Natural killer cell (primary cell): ENCODE data around the gene SOBP. TPM values are rescaled to one million over a fixed set of nuclear protein-coding genes. Genes with fewer than 3 reads are reported as not detected.

Experiments
- ATAC-seq, 3 donors: fragments of 150-1000 bp in 2 of 3; fragments of 200-7000 bp in 1 of 3; cut with Tn5 transposase; 1 replicate in 1 of 3; 2 replicates in 2 of 3; pipeline ENCODE4 v1.10.0; 2021; ENCODE audit warnings: mild to moderate bottlenecking in 2 of 3, moderate library complexity in 2 of 3
- DNase-seq, 2 donors: peaks; one replicate each; pipeline versions ENCODE4 v3.0.0 to v3.0.0-alpha.2; 2013 to 2021; ENCODE audit warnings: mixed read lengths in 1 of 2
- H3K27ac ChIP-seq: one replicate; pipeline ENCODE4 v1.5.1; 2013; ENCODE audit warnings: mild to moderate bottlenecking, low read length
- H3K27me3 ChIP-seq: one replicate; pipeline ENCODE4 v1.6.1; 2013; ENCODE audit warnings: low read length; ENCODE audit not compliant: control insufficient read depth, insufficient read depth
- H3K36me3 ChIP-seq: one replicate; pipeline ENCODE4 v1.6.1; 2013; ENCODE audit warnings: low read length; ENCODE audit not compliant: control insufficient read depth, insufficient read depth
- H3K4me1 ChIP-seq: one replicate; pipeline ENCODE4 v1.6.1; 2013; ENCODE audit warnings: low read length; ENCODE audit not compliant: control insufficient read depth, insufficient read depth
- H3K4me3 ChIP-seq: one replicate; pipeline ENCODE4 v1.5.1; 2013; ENCODE audit warnings: low read length
- H3K9me3 ChIP-seq: one replicate; pipeline ENCODE4 v1.6.1; 2013; ENCODE audit warnings: low read length; ENCODE audit not compliant: control insufficient read depth, insufficient read depth
- H3K27ac Mint-ChIP-seq, 2 donors: one replicate each; pipeline ENCODE4 v1.8.0; 2022; ENCODE audit warnings: mild to moderate bottlenecking in 2 of 2, mixed read lengths in 2 of 2, moderate library complexity in 1 of 2
- H3K27me3 Mint-ChIP-seq, 2 donors: one replicate each; pipeline ENCODE4 v1.8.0; 2022; ENCODE audit warnings: low read depth in 2 of 2, mixed read lengths in 2 of 2
- H3K36me3 Mint-ChIP-seq: one replicate; pipeline ENCODE4 v1.8.0; 2022; ENCODE audit warnings: mixed read lengths
- H3K4me1 Mint-ChIP-seq, 2 donors: one replicate each; pipeline ENCODE4 v1.8.0; 2022; ENCODE audit warnings: mixed read lengths in 2 of 2
- H3K4me3 Mint-ChIP-seq: one replicate; pipeline ENCODE4 v1.8.0; 2022; ENCODE audit warnings: mild to moderate bottlenecking, moderate library complexity, mixed read lengths
- H3K9me3 Mint-ChIP-seq, 2 donors: one replicate each; pipeline ENCODE4 v1.8.0; 2022; ENCODE audit warnings: mixed read lengths in 2 of 2
- CTCF ChIP-seq: fragments of 200-600 bp; IDR thresholded peaks from one replicate; pipeline ENCODE4 v1.8.0; 2022; ENCODE audit warnings: antibody characterized with exemption
- WGBS: methylation state at CpG from one replicate; pipeline ENCODE4 v1.1.7; 2013; ENCODE audit warnings: missing lambda C conversion rate; ENCODE audit not compliant: insufficient coverage; 5-methylcytosine and 5-hydroxymethylcytosine counted together
- intact Hi-C: fragments of 100-400 bp; cut with micrococcal nuclease; formaldehyde crosslinking; loops from one replicate; pipeline ENCODE4 v1.14.2; 2022
- total RNA-seq, 4 donors: library from RNA; stranded (reverse); fragments of 120-200 nt in 1 of 4; gene quantifications; one replicate each; pipeline versions ENCODE4 v1.2.3 to v1.2.4, GENCODE V29; 2013 to 2022

SOBP gene
- total RNA-seq, 3 donors from 2014 or later (not counting 1 experiment from before 2014, with no cell fraction given) = 0.16 TPM; not detected in 1

DNA sequence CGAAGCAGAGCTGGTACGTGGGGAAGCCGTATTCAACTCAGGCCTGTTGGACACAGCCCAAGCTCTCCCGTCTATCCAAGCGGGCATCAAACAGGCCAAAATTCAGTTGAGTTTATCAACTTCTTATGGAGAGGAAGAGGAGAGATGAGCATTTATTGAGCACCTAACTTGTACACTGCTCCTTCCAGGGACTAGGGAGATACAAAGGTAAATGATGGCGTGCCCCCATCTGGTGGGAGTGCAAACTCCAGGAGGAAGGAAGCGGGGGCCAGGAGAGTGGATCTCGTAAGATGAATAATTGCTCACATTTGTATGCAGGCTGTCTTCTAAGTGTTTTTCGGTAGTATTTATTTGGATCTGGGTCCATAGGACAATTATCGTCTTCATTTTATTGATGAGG is 146.6 kb downstream of the SOBP start:
- Histone ChIP-seq H3K27me3 (peaks cover 32% of the 10 kb centered on the region), H3K27ac (no peak overlapping the region), H3K36me3 (no peaks in the 10 kb centered on the region), H3K4me3 (no peak overlapping the region), H3K4me1 (peaks cover 7% of the 10 kb centered on the region), H3K9me3 (no peaks in the 10 kb centered on the region)
- 94% methylated on average over 10 of the region's 10 CpGs for WGBS
- H3K27ac Mint-ChIP-seq = no peak overlapping the region
- DNase-seq (no peak), ATAC-seq (no peak)
- peaks cover 6% of the 10 kb centered on the region for H3K36me3 Mint-ChIP-seq
- no peaks in the 10 kb centered on the region for H3K9me3 Mint-ChIP-seq
- intact Hi-C loops = no loop called here
- no peak for TF ChIP-seq CTCF
- no peak overlapping the region for H3K4me3 Mint-ChIP-seq
- peaks cover 58 to 77% of the 10 kb centered on the region in 2 donors for H3K27me3 Mint-ChIP-seq
- H3K4me1 Mint-ChIP-seq = peaks cover 0 to 4% of the 10 kb centered on the region in 2 donors

DNA sequence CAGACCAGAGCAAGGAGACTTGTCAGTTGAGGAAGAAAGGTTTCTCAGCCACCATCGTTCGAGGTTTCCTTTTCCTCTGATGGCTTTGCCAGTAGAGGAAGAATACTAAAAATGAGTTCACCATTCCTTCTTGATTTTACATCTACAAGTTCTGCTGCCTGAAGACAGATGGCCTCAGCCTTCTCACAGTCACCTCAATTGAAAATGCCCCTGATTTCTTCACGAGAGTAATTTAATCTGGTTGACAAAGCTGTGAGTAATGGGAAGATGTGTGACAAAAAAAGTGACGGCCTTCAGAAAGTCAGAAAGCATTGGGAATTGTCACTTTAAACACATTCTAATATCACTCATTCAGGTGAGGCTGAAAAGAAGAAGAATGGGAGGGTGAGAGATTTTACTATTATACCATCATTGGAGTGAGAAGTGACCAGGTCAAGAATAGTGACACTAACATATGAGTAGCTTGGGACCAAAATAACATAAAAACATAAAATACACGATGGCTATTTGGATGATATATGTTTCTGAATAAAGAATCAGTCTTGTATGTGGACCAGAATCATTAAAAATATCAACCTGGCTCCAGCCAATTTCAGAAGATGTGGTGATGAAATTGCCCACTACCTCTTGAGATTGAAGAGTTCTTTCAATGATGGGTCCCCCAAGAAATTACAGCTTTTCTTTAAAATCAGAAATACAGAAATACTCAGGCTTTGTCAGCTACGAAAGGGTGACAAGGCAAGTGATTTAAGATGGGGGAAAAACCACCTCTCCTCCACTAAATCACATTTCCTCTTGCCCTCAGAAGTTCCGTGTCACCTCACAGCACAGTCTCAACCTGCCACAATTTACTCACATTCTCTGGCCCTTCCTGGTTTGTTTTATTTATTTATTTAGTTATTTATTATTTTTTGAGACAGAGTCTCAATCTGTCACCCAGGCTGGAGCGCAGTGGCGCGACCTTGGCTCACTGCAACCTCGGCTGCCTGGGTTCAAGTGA is 147.7 kb downstream of the SOBP start:
- Histone ChIP-seq H3K4me1 (peaks cover 7% of the 10 kb centered on the region), H3K27me3 (peaks cover 26% of the 10 kb centered on the region), H3K27ac (no peak overlapping the region), H3K9me3 (no peaks in the 10 kb centered on the region), H3K4me3 (no peak overlapping the region), H3K36me3 (no peaks in the 10 kb centered on the region)
- intact Hi-C loops = no loop called here
- no peak for TF ChIP-seq CTCF
- Mint-ChIP-seq H3K27me3 (peaks cover 53 to 77% of the 10 kb centered on the region in 2 donors), H3K9me3 (no peaks in the 10 kb centered on the region), H3K4me1 (peaks cover 0 to 4% of the 10 kb centered on the region in 2 donors), H3K36me3 (peaks cover 6% of the 10 kb centered on the region), H3K27ac (no peak overlapping the region), H3K4me3 (no peak overlapping the region)
- DNase-seq (no peak), ATAC-seq (no peak)
- 67% methylated on average over 7 of the region's 11 CpGs for WGBS

DNA sequence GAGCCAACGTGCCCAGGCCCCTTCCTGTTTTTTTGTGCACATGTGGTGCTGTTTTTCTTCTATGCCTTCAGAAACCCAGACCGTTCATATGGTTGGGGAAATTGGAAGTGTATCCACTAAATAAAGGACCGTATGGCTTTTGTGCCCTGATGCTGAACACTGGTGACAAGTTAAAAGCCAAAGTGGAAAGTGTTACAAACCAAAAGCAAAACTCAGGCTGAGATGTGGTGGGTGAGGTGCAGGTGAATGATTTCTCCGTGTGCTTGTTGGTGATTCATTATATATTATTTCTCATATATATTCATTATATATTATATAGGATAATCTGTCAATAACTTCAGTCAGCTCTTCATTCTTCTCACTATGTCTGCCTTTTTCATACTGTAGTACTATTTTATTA is 148.6 kb downstream of the SOBP start:
- peaks cover 45 to 71% of the 10 kb centered on the region in 2 donors for H3K27me3 Mint-ChIP-seq

More for the DNA sequence above, 148.6 kb downstream of the SOBP start:
- TF ChIP-seq CTCF = no peak
- Mint-ChIP-seq H3K4me3 (no peak overlapping the region), H3K36me3 (no peaks in the 10 kb centered on the region), H3K27ac (no peak overlapping the region), H3K4me1 (peaks cover 0 to 4% of the 10 kb centered on the region in 2 donors), H3K9me3 (no peaks in the 10 kb centered on the region)
- no peaks in the 10 kb centered on the region for H3K36me3 ChIP-seq
- no peak for ATAC-seq
- H3K4me1 ChIP-seq = peaks cover 7% of the 10 kb centered on the region
- intact Hi-C loops = no loop called here
- DNase-seq = no peak
- H3K27me3 ChIP-seq = peaks cover 18% of the 10 kb centered on the region
- WGBS = 59% methylated on average over 3 of the region's 4 CpGs
- H3K27ac ChIP-seq = no peak overlapping the region
- H3K9me3 ChIP-seq = no peaks in the 10 kb centered on the region
- no peak overlapping the region for H3K4me3 ChIP-seq
